ENCODE data around the gene IFFO2. TPM values are rescaled to one million over a fixed set of nuclear protein-coding genes. Genes with fewer than 3 reads are reported as not detected.

IFFO2 gene
- total RNA-seq, 1 experiment from 2014 or later = 13.0 TPM

GRCh38 chr1:18994381-18994780 lies 37.9 kb upstream of the IFFO2 start:
- H3K36me3 Mint-ChIP-seq (ENCODE audit: insufficient read depth, unreplicated experiment) = no peaks in the 10 kb centered on the region
- H3K4me3 Mint-ChIP-seq (ENCODE audit: low read depth, unreplicated experiment) = no peak overlapping the region

GRCh38 chr1:18992646-18993045 lies 36.2 kb upstream of the IFFO2 start:
- BruUV-seq (replicated peaks) = no TSS peak
- intact Hi-C loops (cut with micrococcal nuclease; ENCODE audit: unreplicated experiment) = no loop called here
- DNase-seq = no peak
- H3K27ac Mint-ChIP-seq (ENCODE audit: unreplicated experiment) = no peak overlapping the region
- CTCF ChIA-PET = no interaction called here
- no peaks in the 10 kb centered on the region for H3K9me3 Mint-ChIP-seq (ENCODE audit: low read depth, unreplicated experiment)
- no peaks in the 10 kb centered on the region for H3K36me3 Mint-ChIP-seq (ENCODE audit: insufficient read depth, unreplicated experiment)
- peaks cover 2% of the 10 kb centered on the region for H3K4me1 Mint-ChIP-seq (ENCODE audit: low read depth, unreplicated experiment)
- no peak for TF ChIP-seq CTCF (IDR thresholded peaks at IDR 0.05; ENCODE audit: unreplicated experiment)
- H3K27me3 Mint-ChIP-seq (ENCODE audit: unreplicated experiment) = peaks cover 15% of the 10 kb centered on the region
- no peak overlapping the region for H3K4me3 Mint-ChIP-seq (ENCODE audit: low read depth, unreplicated experiment)

More at GRCh38 chr1:18994381-18994780, 37.9 kb upstream of the IFFO2 start:
- no TSS peak for BruUV-seq (replicated peaks)
- Mint-ChIP-seq H3K9me3 (ENCODE audit: low read depth, unreplicated experiment) (no peaks in the 10 kb centered on the region), H3K27me3 (ENCODE audit: unreplicated experiment) (no peaks in the 10 kb centered on the region), H3K4me1 (ENCODE audit: low read depth, unreplicated experiment) (no peaks in the 10 kb centered on the region), H3K27ac (ENCODE audit: unreplicated experiment) (no peak overlapping the region)
- DNase-seq = no peak
- no peak for TF ChIP-seq CTCF (IDR thresholded peaks at IDR 0.05; ENCODE audit: unreplicated experiment)
- intact Hi-C loops (cut with micrococcal nuclease; ENCODE audit: unreplicated experiment) = no loop called here
- CTCF ChIA-PET = no interaction called here

GRCh38 chr1:18991585-18991984 lies 35.1 kb upstream of the IFFO2 start:
- no peak for TF ChIP-seq CTCF (IDR thresholded peaks at IDR 0.05; ENCODE audit: unreplicated experiment)
- no peaks in the 10 kb centered on the region for H3K36me3 Mint-ChIP-seq (ENCODE audit: insufficient read depth, unreplicated experiment)
- CTCF ChIA-PET = no interaction called here
- H3K27me3 Mint-ChIP-seq (ENCODE audit: unreplicated experiment) = peaks cover 24% of the 10 kb centered on the region
- intact Hi-C loops (cut with micrococcal nuclease; ENCODE audit: unreplicated experiment) = no loop called here
- H3K9me3 Mint-ChIP-seq (ENCODE audit: low read depth, unreplicated experiment) = no peaks in the 10 kb centered on the region
- peaks cover 7% of the 10 kb centered on the region for H3K4me1 Mint-ChIP-seq (ENCODE audit: low read depth, unreplicated experiment)
- no peak overlapping the region for H3K4me3 Mint-ChIP-seq (ENCODE audit: low read depth, unreplicated experiment)
- DNase-seq = no peak
- H3K27ac Mint-ChIP-seq (ENCODE audit: unreplicated experiment) = no peak overlapping the region
- no TSS peak for BruUV-seq (replicated peaks)

- no peak for DNase-seq
- peaks cover 24% of the 10 kb centered on the region for H3K27me3 Mint-ChIP-seq (ENCODE audit: unreplicated experiment)
- no peak overlapping the region for H3K27ac Mint-ChIP-seq (ENCODE audit: unreplicated experiment)
- no TSS peak for BruUV-seq (replicated peaks)
- intact Hi-C loops (cut with micrococcal nuclease; ENCODE audit: unreplicated experiment) = no loop called here
- no peak for TF ChIP-seq CTCF (IDR thresholded peaks at IDR 0.05; ENCODE audit: unreplicated experiment)
- H3K4me3 Mint-ChIP-seq (ENCODE audit: low read depth, unreplicated experiment) = no peak overlapping the region
- CTCF ChIA-PET = no interaction called here
- H3K4me1 Mint-ChIP-seq (ENCODE audit: low read depth, unreplicated experiment) = peaks cover 7% of the 10 kb centered on the region
- no peaks in the 10 kb centered on the region for H3K36me3 Mint-ChIP-seq (ENCODE audit: insufficient read depth, unreplicated experiment)
- H3K9me3 Mint-ChIP-seq (ENCODE audit: low read depth, unreplicated experiment) = no peaks in the 10 kb centered on the region
Measured at GRCh38 chr1:18989896-18990295, 33.4 kb upstream of the IFFO2 start.

All from Calu3 (cell line).